ENCODE results near the gene SLC25A51.

Gene SLC25A51

GRCh38 chr9:37926737-37927118 lies 22.8 kb upstream of the SLC25A51 start:
- no peaks in the 10 kb centered on the region for H3K9me2 ChIP-seq (replicated peaks; ENCODE audit: low read depth, low read length)
- H3K9me3 ChIP-seq (ENCODE audit: insufficient read depth, low read depth, low read length), result no peaks in the 10 kb centered on the region
- H3K9ac ChIP-seq (ENCODE audit: low read depth, low read length, poor library complexity, severe bottlenecking), result no peak overlapping the region
- no peaks in the 10 kb centered on the region for H3K36me3 ChIP-seq (ENCODE audit: insufficient read depth, low read length)
- H3K4me1 ChIP-seq (ENCODE audit: insufficient read depth, low read length, poor library complexity, severe bottlenecking), result no peaks in the 10 kb centered on the region
- H3K4me2 ChIP-seq (ENCODE audit: low read depth, low read length, poor library complexity, severe bottlenecking), result no peak overlapping the region
- no peaks in the 10 kb centered on the region for H4K20me1 ChIP-seq (ENCODE audit: insufficient read depth, low read length, poor library complexity, severe bottlenecking)
- H3K4me3 ChIP-seq (ENCODE audit: low read length, poor library complexity, severe bottlenecking), result no peak overlapping the region
- TF ChIP-seq CTCF (conservative IDR thresholded peaks at IDR 0.05; ENCODE audit: low read length) (no peak), EZH2phosphoT487 (IDR thresholded peaks at IDR 0.05; ENCODE audit: borderline replicate concordance) (no peak)
- H3K27me3 ChIP-seq (ENCODE audit: insufficient read depth, low read length, poor library complexity, severe bottlenecking), result no peaks in the 10 kb centered on the region
- no peak overlapping the region for H2AFZ ChIP-seq (ENCODE audit: low read length)
- H3F3A ChIP-seq (ENCODE audit: low read depth), result no peaks in the 10 kb centered on the region
- no peaks in the 10 kb centered on the region for H3K79me2 ChIP-seq (ENCODE audit: insufficient read depth, low read length)

GRCh38 chr9:37925786-37926736 lies 22.1 kb upstream of the SLC25A51 start:
- TF ChIP-seq CTCF (conservative IDR thresholded peaks at IDR 0.05; ENCODE audit: low read length) (no peak), EZH2phosphoT487 (IDR thresholded peaks at IDR 0.05; ENCODE audit: borderline replicate concordance) (no peak)
- Histone ChIP-seq H3K36me3 (ENCODE audit: insufficient read depth, low read length) (no peaks in the 10 kb centered on the region), H4K20me1 (ENCODE audit: insufficient read depth, low read length, poor library complexity, severe bottlenecking) (no peaks in the 10 kb centered on the region), H3K4me3 (ENCODE audit: low read length, poor library complexity, severe bottlenecking) (no peak overlapping the region), H3K79me2 (ENCODE audit: insufficient read depth, low read length) (no peaks in the 10 kb centered on the region), H2AFZ (ENCODE audit: low read length) (no peak overlapping the region), H3K9me2 (replicated peaks; ENCODE audit: low read depth, low read length) (no peaks in the 10 kb centered on the region), H3F3A (ENCODE audit: low read depth) (no peaks in the 10 kb centered on the region), H3K9me3 (ENCODE audit: insufficient read depth, low read depth, low read length) (no peaks in the 10 kb centered on the region), H3K27me3 (ENCODE audit: insufficient read depth, low read length, poor library complexity, severe bottlenecking) (no peaks in the 10 kb centered on the region), H3K4me1 (ENCODE audit: insufficient read depth, low read length, poor library complexity, severe bottlenecking) (no peaks in the 10 kb centered on the region), H3K4me2 (ENCODE audit: low read depth, low read length, poor library complexity, severe bottlenecking) (no peak overlapping the region), H3K9ac (ENCODE audit: low read depth, low read length, poor library complexity, severe bottlenecking) (no peak overlapping the region)

- Histone ChIP-seq H3K27me3 (ENCODE audit: insufficient read depth, low read length, poor library complexity, severe bottlenecking) (no peaks in the 10 kb centered on the region), H3K9me2 (replicated peaks; ENCODE audit: low read depth, low read length) (no peaks in the 10 kb centered on the region), H3K4me1 (ENCODE audit: insufficient read depth, low read length, poor library complexity, severe bottlenecking) (no peaks in the 10 kb centered on the region), H4K20me1 (ENCODE audit: insufficient read depth, low read length, poor library complexity, severe bottlenecking) (no peaks in the 10 kb centered on the region), H3K9ac (ENCODE audit: low read depth, low read length, poor library complexity, severe bottlenecking) (no peak overlapping the region), H2AFZ (ENCODE audit: low read length) (no peak overlapping the region), H3K4me2 (ENCODE audit: low read depth, low read length, poor library complexity, severe bottlenecking) (no peak overlapping the region), H3K9me3 (ENCODE audit: insufficient read depth, low read depth, low read length) (no peaks in the 10 kb centered on the region), H3K36me3 (ENCODE audit: insufficient read depth, low read length) (no peaks in the 10 kb centered on the region), H3K79me2 (ENCODE audit: insufficient read depth, low read length) (no peaks in the 10 kb centered on the region), H3F3A (ENCODE audit: low read depth) (no peaks in the 10 kb centered on the region), H3K4me3 (ENCODE audit: low read length, poor library complexity, severe bottlenecking) (no peak overlapping the region)
- TF ChIP-seq EZH2phosphoT487 (IDR thresholded peaks at IDR 0.05; ENCODE audit: borderline replicate concordance) (no peak), CTCF (conservative IDR thresholded peaks at IDR 0.05; ENCODE audit: low read length) (no peak)
Observed at GRCh38 chr9:37925006-37925405, 21.1 kb upstream of the SLC25A51 start.

Data from Loucy (cell line).